NCI-H1092 treated with DMSO at 0.1 percent for 48 hours (cell line): ENCODE data around the gene FOXO3.
A peak's percentile ranks its signal among the peaks of the same experiment; 100 is the strongest.
"Not testable (repeated sequence)": the region's sequence is repeated elsewhere in the genome, so short reads cannot be mapped to it uniquely, and the experiment has no call there.

Experiments
- DNase-seq: peaks from one replicate; lab custom pipeline; 2025; lab: John Stamatoyannopoulos, UW

FOXO3 gene

GRCh38 chr6:108556250-108556649, 4.5 kb upstream of the FOXO3 start:
- no peak for DNase-seq

- no peak for DNase-seq
Observed at GRCh38 chr6:108556866-108557493, 3.7 kb upstream of the FOXO3 start.

GRCh38 chr6:108557494-108558371, 3.0 kb upstream of the FOXO3 start:
- DNase-seq = peak; percentile 24

DNA sequence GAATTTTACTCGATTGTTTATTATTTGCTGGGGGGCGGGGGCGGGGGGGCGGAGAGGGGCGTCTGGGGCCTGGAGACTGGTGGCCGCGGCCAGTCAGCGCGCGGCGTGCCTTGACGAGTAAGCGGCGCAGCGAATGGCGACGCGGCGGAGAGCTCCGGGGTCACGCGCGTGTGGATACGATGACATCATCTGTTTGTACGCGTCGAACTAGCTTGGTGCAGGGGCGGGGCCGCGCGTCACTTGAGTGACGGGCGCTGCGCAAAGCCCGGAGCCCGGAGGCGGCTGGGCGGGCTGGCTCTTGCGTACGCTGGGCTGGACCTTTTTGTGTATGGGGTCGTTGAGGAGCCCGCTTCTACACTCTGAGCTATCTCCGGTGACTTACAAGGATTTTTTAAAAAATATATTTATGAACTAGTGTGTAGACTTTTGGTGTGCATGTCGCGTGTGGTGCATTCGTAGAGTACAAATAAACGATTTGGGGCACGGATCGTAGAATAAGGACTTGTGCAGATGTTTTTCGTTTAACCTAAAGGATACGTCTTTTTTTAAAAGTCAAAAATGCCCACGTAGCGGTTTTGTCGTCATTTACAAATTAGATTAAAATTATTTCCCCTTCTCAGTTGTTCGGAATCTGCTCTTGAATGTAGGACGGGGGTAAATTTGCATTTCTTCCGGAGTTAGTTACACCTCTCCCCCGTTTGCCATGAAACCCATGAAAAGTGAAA, 2.2 kb upstream of the FOXO3 start:
- DNase-seq = peak; percentile 94

- peak; percentile 78 for DNase-seq
Observed at GRCh38 chr6:108559097-108559883, 1.4 kb upstream of the FOXO3 start.

GRCh38 chr6:108559884-108560462, 744 bp upstream of the FOXO3 start:
- DNase-seq = peak; percentile 57

- DNase-seq = not testable (repeated sequence)
Observed at GRCh38 chr6:108561309-108561647, 561 bp downstream of the FOXO3 start.

DNA sequence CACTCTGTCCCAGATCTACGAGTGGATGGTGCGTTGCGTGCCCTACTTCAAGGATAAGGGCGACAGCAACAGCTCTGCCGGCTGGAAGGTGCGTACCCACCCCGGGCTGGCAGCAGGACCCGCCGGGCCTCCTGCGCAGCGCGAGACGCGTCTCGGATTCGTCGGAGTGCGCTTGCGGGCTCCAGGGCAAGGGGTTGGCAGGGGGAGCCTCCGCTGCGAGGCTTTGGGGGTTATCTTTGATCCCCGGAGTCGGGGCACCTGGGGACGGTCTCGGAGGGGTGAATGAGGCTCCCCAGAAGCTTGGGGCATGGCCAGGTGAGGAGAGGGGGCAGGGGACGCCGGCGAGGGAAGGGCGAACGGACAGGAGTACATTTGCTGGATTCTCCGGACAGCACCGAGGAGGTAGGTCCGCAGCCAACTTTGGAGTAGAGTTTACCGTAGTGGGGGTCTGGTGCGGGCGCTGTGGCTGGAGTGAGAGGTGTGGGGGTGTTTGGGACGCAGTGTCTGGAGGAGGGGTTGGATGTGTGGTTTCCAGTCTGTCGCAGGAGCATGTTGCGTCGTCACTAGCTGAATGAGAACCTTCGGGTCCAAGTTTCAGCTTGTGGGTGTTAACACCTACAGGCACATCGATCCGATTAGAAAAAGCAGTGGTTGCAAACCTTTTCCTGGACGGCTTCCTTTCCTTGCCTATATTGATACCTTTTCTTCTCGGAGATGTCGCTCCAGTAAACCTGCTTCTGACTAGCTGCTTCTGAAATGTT, 1.2 kb downstream of the FOXO3 start:
- DNase-seq = no peak

DNA sequence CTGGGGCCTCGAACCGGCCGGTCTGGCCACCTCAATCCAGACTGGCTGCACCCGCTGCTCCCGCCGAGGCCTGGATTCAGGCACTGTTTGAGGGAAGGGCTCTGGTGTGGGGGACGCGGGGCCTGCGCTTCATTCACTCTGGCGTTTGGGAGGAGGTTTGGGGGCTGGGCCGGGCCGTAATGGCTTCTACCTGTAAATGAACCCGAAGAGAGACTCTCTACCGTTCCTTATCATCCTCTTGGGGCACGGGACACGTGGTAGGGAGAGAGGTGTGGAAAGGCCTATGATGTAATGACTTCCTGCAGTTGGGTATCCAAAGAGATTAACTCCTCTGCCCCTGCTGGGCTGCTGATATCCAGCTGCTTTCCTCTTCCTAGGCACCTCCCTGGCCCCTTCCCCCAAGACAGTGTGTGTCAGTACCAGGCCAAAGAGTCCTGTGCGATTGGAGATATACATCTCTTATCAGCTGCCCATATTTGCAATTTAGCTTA, 1.8 kb downstream of the FOXO3 start:
- no peak for DNase-seq

DNA sequence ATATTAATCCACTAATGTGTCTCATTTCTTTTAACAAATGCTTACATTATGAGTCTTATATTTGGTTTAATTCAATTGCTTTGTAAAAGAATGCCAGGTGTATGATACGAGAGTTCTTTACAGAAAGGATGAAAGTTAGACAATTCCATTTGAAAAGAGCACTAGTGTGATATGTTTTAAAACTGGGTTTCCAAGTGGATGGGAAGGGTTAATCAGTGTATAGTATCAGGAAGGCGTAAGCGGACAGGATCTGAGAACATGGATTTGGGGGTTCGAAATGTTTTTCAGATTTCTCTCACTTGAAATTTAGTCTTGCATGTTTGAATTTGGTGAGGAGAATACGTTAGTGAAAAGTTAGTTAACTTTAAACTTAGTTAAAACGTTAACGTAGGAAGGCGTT, 2.6 kb downstream of the FOXO3 start:
- no peak for DNase-seq

- DNase-seq = no peak
Observed at GRCh38 chr6:108564178-108564577, 3.5 kb downstream of the FOXO3 start.

GRCh38 chr6:108565091-108565766, 4.5 kb downstream of the FOXO3 start:
- DNase-seq = no peak

DNA sequence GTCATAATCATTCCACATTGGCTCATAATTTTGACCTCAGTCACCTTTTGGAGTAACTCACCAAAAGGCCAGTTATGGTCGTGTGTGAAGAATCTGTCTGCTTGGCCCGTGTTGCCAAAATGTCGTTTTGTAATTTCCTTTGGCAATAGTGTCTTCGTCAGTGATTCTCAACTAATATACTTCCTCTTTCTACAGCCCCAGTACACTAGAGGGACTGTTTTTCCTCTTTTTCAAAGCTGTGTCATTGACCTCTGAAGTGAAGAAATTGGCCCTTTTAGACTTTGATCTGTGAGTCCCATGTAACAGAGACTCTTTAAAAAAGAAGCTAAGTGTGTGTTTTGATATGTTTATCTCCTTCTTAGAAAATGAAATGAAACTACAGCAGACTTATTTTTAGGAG, 5.2 kb downstream of the FOXO3 start:
- no peak for DNase-seq

- peak; percentile 4 for DNase-seq
Observed at GRCh38 chr6:108566406-108566805, 5.7 kb downstream of the FOXO3 start.

- no peak for DNase-seq
Observed at GRCh38 chr6:108568101-108568500, 7.4 kb downstream of the FOXO3 start.

- no peak for DNase-seq
Observed at GRCh38 chr6:108568551-108569305, 8.0 kb downstream of the FOXO3 start.

- no peak for DNase-seq
Observed at GRCh38 chr6:108570517-108570916, 9.8 kb downstream of the FOXO3 start.

DNA sequence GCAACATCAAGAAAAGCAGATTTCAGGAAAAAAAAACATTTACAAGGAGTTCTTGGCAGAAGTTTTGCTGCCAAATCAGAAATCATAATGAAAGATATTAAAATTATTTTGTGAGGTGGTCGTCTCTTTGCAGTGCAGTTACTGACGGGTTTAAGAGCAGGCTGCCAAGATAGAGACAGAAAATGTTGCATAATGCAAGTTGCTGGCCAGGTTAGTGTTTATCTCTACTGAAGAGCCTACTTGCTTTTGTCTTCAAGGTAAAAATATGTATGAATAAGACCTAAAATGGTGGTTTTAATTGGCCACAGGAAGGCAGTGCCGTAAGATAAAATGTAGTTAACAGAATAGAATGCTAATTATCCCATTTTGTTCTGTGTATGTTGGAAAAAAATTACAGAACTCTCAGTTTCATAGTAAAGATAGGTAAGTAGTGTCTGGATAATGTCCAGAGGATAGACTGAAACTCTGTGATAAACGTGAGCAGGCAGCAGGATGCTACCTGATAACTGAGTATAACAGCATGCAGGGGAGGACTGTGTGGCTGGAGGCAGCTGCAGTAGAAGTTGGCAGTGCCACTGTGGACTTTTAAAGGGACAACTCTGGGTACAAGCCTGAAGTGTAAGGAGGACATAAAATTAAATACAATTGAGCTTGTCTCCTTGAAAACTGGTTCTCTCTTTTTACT, 13.9 kb downstream of the FOXO3 start:
- no peak for DNase-seq
